Caco-2 (cell line): ENCODE data around the gene HTATSF1. TPM values are rescaled to one million over a fixed set of nuclear protein-coding genes. Genes with fewer than 3 reads are reported as not detected.
A peak's percentile ranks its signal among the peaks of the same experiment; 100 is the strongest.

Source experiments
- BruUV-seq: library from RNA; stranded (reverse); fragments of 400-500 nt; replicated peaks from 2 replicates; lab custom pipeline; 2021; lab: Mats Ljungman, UMichigan
- CTCF ChIA-PET: fragments of 300-600 bp; sonication (Branson Sonifier 250); formaldehyde crosslinking; loops from one replicate; lab custom pipeline; 2022; ENCODE audit warnings: antibody characterized with exemption; lab: Charles Lee
- POLR2A ChIA-PET: fragments of 300-600 bp; sonication (Branson Sonifier 250); formaldehyde crosslinking; loops from one replicate; lab custom pipeline; 2022; ENCODE audit warnings: antibody characterized with exemption; lab: Charles Lee
- DNase-seq, 2 experiments: peaks; one replicate each; pipeline versions ENCODE4 v3.0.0 to v3.0.0-alpha.2; 2020 to 2022
- H3K27me3 ChIP-seq: replicated peaks from 2 replicates; pipeline ENCODE4 v1.6.0; 2011; ENCODE audit warnings: low read length; ENCODE audit not compliant: control insufficient read depth, insufficient read depth
- H3K36me3 ChIP-seq: 2 replicates; pipeline ENCODE4 v1.5.1; 2011; ENCODE audit warnings: low read length; ENCODE audit not compliant: control insufficient read depth, insufficient read depth
- H3K4me1 ChIP-seq: fragments of 250-450 bp; sonication (Bioruptor Pico); 2 replicates; pipeline ENCODE4 v1.5.1; 2020; ENCODE audit warnings: mild to moderate bottlenecking
- H3K4me3 ChIP-seq: 2 replicates; pipeline ENCODE4 v1.5.1; 2011; ENCODE audit warnings: low read depth, mild to moderate bottlenecking, control low read depth, low read length
- H3K9me3 ChIP-seq: fragments of 250-450 bp; sonication (Bioruptor Pico); 2 replicates; pipeline ENCODE4 v1.5.1; 2020; ENCODE audit warnings: mild to moderate bottlenecking, moderate library complexity
- H3K27ac Mint-ChIP-seq: one replicate; pipeline ENCODE4 v1.8.0; 2022; ENCODE audit warnings: mixed read lengths; ENCODE audit not compliant: unreplicated experiment
- H3K27me3 Mint-ChIP-seq: one replicate; pipeline ENCODE4 v1.8.0; 2022; ENCODE audit warnings: mixed read lengths; ENCODE audit not compliant: insufficient read depth, unreplicated experiment
- H3K36me3 Mint-ChIP-seq: one replicate; pipeline ENCODE4 v1.8.0; 2022; ENCODE audit warnings: mild to moderate bottlenecking, mixed read lengths; ENCODE audit not compliant: insufficient read depth, unreplicated experiment
- H3K4me1 Mint-ChIP-seq: one replicate; pipeline ENCODE4 v1.8.0; 2022; ENCODE audit warnings: low read depth, mixed read lengths; ENCODE audit not compliant: unreplicated experiment
- H3K4me3 Mint-ChIP-seq: one replicate; pipeline ENCODE4 v1.8.0; 2022; ENCODE audit warnings: mild to moderate bottlenecking, moderate library complexity, mixed read lengths; ENCODE audit not compliant: unreplicated experiment
- H3K9me3 Mint-ChIP-seq: one replicate; pipeline ENCODE4 v1.8.0; 2022; ENCODE audit warnings: mixed read lengths; ENCODE audit not compliant: unreplicated experiment
- CTCF ChIP-seq, 2 experiments: fragments of 200-600 bp in 1 of 2; IDR thresholded peaks; 1 replicate in 1 of 2; 2 replicates in 1 of 2; pipeline versions ENCODE4 v1.5.1 to v1.8.0; 2011 to 2022; ENCODE audit warnings: antibody characterized with exemption in 1 of 2, control low read depth in 1 of 2, inconsistent platforms in 1 of 2, low read depth in 1 of 2, low read length in 1 of 2, mild to moderate bottlenecking in 1 of 2, moderate library complexity in 1 of 2; ENCODE audit not compliant: insufficient read depth in 1 of 2, severe bottlenecking in 1 of 2, unreplicated experiment in 1 of 2
- intact Hi-C: fragments of 100-400 bp; cut with micrococcal nuclease; formaldehyde crosslinking; loops from one replicate; pipeline ENCODE4 v1.10.0; 2022; ENCODE audit not compliant: unreplicated experiment
- total RNA-seq: library from RNA; stranded (reverse); gene quantifications from 2 replicates; pipeline ENCODE4 v1.2.3, GENCODE V29; 2022

HTATSF1 gene
- total RNA-seq, 1 experiment from 2014 or later = 38.3 TPM

- no peak for TF ChIP-seq CTCF (IDR thresholded peaks at IDR 0.05; ENCODE audit: insufficient read depth in 1 of 2, low read depth in 1 of 2, low read length in 1 of 2, severe bottlenecking in 1 of 2, unreplicated experiment in 1 of 2)
- Mint-ChIP-seq H3K9me3 (peaks cover 11% of the 10 kb centered on the region), H3K36me3 (no peaks in the 10 kb centered on the region), H3K4me3 (no peak overlapping the region), H3K4me1 (peaks cover 33% of the 10 kb centered on the region), H3K27ac (peak overlapping the region; percentile 91), H3K27me3 (no peaks in the 10 kb centered on the region)
- intact Hi-C loops = no loop called here
- POLR2A ChIA-PET = no interaction called here
- DNase-seq = no peak
- peaks cover 12% of the 10 kb centered on the region for H3K4me1 ChIP-seq
- CTCF ChIA-PET = no interaction called here
- no peak overlapping the region for H3K4me3 ChIP-seq
- no TSS peak for BruUV-seq
- no peaks in the 10 kb centered on the region for H3K27me3 ChIP-seq
- H3K9me3 ChIP-seq = no peaks in the 10 kb centered on the region
- H3K36me3 ChIP-seq = no peaks in the 10 kb centered on the region
These were observed 32.4 kb downstream of the HTATSF1 start for GRCh38 chrX:136529795-136530194.

GRCh38 chrX:136531951-136532350, 34.6 kb downstream of the HTATSF1 start, which contains the start of gene VGLL1:
Gene VGLL1 (plus strand): TSS chrX:136532215. CDS start chrX:136536021, 3,806 bp downstream.
- Mint-ChIP-seq H3K4me3 (peak within 1 kb of the TSS; percentile 91), H3K9me3 (peaks cover 7% of the 10 kb centered on the region), H3K27ac (peak within 1 kb of the TSS; percentile 94), H3K4me1 (peaks cover 33% of the 10 kb centered on the region), H3K36me3 (peaks cover 8% of the 10 kb centered on the region), H3K27me3 (no peaks in the 10 kb centered on the region)
- no peaks in the 10 kb centered on the region for H3K9me3 ChIP-seq
- H3K4me1 ChIP-seq = peaks cover 12% of the 10 kb centered on the region
- ChIA-PET CTCF (interaction anchor here (0.6 kb wide), 1 partner anchor 55 kb away, joined by 3 read pairs; no protein-coding TSS in a partner anchor), POLR2A (interaction anchor here (0.6 to 0.7 kb wide), 4 partner anchors 15 to 538 kb away, joined by 3 to 8 read pairs (median 3); no protein-coding TSS in a partner anchor)
- peak; percentile 56 to 64 for DNase-seq
- no peaks in the 10 kb centered on the region for H3K36me3 ChIP-seq
- H3K4me3 ChIP-seq = peak within 1 kb of the TSS; percentile 19
- intact Hi-C loops = loop anchor here (2.0 kb wide), 1 partner anchor 35 kb away; the partner anchor contains the start of gene HTATSF1
- no peaks in the 10 kb centered on the region for H3K27me3 ChIP-seq
- BruUV-seq = no TSS peak
- TF ChIP-seq CTCF (IDR thresholded peaks at IDR 0.05; ENCODE audit: insufficient read depth in 1 of 2, low read depth in 1 of 2, low read length in 1 of 2, severe bottlenecking in 1 of 2, unreplicated experiment in 1 of 2) = no peak

GRCh38 chrX:136534131-136534530, 36.7 kb downstream of the HTATSF1 start:
- peaks cover 20% of the 10 kb centered on the region for H3K36me3 Mint-ChIP-seq
- no peak for DNase-seq
- peaks cover 12% of the 10 kb centered on the region for H3K4me1 ChIP-seq
- ChIA-PET CTCF (no interaction called here), POLR2A (no interaction called here)
- H3K4me3 Mint-ChIP-seq = peak overlapping the region; percentile 91
- no peak for TF ChIP-seq CTCF (IDR thresholded peaks at IDR 0.05; ENCODE audit: insufficient read depth in 1 of 2, low read depth in 1 of 2, low read length in 1 of 2, severe bottlenecking in 1 of 2, unreplicated experiment in 1 of 2)
- peaks cover 26% of the 10 kb centered on the region for H3K4me1 Mint-ChIP-seq
- no peak overlapping the region for H3K27ac Mint-ChIP-seq
- intact Hi-C loops = no loop called here
- no peaks in the 10 kb centered on the region for H3K27me3 ChIP-seq
- no peaks in the 10 kb centered on the region for H3K36me3 ChIP-seq
- H3K4me3 ChIP-seq = no peak overlapping the region
- H3K9me3 ChIP-seq = no peaks in the 10 kb centered on the region
- no peaks in the 10 kb centered on the region for H3K9me3 Mint-ChIP-seq
- H3K27me3 Mint-ChIP-seq = no peaks in the 10 kb centered on the region
- no TSS peak for BruUV-seq
